GM18868 (cell line): ENCODE data around the gene LSM4.

ENCODE experiments used
- ATAC-seq: cut with Tn5 transposase; IDR thresholded peaks from one replicate; pipeline ENCODE4 v1.9.1; 2021; ENCODE audit warnings: mild to moderate bottlenecking, moderate library complexity; ENCODE audit not compliant: unreplicated experiment

LSM4 gene

GRCh38 chr19:18279266-18279515, 43.7 kb downstream of the LSM4 start:
- no peak for ATAC-seq

DNA sequence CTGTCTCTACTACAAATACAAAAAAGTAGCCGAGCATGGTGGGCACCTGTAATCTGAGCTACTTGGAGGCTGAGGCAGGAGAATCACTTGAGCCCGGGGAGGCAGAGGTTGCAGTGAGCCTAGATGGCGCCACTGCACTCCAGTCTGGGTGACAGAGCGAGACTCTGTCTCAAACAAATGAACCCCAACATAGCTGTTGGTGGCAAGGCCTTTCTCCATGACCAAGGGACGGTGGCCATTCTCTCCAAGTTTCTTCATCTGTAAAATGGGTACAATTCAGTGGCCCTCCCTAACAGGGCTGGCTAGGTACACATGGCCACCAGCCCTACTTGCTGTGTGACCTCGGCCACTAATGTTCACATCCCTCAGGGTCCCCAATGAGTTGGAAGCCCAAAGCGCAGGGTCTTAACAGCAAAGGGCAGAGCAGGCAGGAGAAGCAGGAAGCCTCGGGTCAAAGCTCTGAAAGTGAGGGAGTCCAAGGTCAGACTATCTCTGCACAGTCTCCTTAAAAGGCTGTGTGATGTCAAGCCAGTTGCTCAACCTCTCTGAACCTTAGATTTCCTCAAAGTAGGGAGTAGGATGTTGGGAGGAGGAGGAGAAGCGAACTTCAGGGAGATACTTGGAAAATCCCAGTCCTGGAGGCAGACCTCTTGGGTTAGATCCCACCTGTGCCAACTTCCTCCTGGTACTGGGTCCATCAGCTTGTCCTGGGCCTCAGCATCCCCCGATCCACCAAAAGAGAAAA, 44.2 kb downstream of the LSM4 start:
- ATAC-seq, result no peak

GRCh38 chr19:18274781-18275356, 48.0 kb downstream of the LSM4 start:
- no peak for ATAC-seq

GRCh38 chr19:18274219-18274780, 48.6 kb downstream of the LSM4 start, which contains the start of gene IQCN:
TSS of gene IQCN (minus strand) at chr19:18274452. CDS start at chr19:18269478, 4,974 bp downstream.
- no peak for ATAC-seq

DNA sequence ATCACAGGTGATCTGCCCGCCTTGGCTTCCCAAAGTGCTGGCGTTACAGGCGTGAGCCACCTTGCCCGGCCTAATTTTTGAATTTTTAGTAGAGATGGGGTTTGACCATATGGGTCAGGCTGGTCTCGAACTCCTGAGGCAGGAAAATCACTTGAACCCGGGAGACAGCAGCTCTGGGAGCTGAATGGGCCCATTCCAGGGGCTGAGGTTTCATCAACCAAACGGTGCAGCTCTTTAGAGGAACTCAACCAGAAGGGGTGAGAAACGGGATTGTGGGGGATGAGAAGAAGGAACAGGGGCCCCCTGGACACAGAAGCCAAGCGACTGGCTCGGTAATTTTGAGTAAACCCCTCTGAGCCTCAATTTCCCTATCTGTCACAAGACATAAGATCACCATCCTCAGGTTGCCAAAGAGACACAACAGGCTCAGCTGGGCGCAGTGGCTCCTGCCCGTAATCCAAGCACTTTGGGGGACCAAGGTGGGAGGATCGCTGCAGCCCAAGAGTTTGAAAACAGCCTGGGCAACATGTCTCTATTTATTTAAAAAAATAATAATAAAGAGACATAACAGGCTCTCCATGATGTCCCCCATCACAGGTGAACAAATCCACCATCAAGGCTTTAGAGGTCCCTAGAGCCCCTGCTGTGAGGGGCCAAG, 49.2 kb downstream of the LSM4 start:
- no peak for ATAC-seq

GRCh38 chr19:18271433-18271841, 51.4 kb downstream of the LSM4 start:
- ATAC-seq, result no peak

DNA sequence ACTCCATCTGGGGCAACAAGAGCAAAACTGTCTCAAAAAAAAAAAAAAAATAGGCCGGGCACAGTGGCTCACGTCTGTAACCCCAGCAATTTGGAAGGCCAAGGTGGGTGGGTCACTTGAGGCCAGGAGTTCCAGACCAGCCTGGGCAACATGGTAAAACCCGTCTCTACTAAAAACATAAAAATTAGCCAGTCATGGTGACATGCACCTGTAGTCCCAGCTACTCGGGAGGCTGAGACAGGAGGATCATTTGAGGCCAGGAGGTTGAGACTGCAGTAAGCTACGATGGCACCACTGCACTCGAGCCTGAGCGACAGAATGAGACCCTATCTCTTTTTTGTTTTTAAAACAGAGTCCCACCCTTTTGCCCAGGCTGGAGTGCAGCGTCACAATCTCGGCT, 52.5 kb downstream of the LSM4 start:
- no peak for ATAC-seq

DNA sequence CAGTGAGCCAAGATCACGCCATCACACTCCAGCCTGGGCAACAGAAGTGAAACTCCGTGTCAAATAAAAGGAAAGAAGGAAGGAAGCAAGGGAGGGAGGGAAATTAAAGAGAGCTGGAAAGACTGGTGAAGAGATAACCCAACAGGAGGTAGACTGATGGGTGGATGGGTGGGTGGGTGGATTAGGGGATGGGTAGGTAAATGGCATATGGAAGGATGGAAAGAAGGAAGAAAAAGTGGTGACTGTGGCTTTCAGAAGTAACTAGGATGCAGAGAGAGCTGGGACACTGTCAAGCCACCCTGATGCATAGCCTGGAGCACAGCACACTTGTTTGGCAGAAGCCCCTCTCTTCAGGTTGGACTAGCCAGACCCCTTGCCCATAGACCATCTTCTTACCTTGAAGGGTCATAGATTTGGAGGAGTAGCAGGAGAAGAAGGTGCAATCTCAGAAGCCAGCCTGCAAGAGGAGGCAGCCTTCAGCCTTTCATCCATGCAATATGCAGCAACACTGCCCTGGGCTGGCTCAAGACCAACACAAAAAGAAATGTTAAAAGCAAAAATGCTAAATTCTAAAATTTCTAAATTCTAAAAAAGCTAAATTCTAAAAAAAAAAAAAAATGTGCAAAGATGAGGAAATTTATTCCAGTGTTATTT, 53.7 kb downstream of the LSM4 start:
- no peak for ATAC-seq

GRCh38 chr19:18266771-18267686, 55.8 kb downstream of the LSM4 start:
- no peak for ATAC-seq

DNA sequence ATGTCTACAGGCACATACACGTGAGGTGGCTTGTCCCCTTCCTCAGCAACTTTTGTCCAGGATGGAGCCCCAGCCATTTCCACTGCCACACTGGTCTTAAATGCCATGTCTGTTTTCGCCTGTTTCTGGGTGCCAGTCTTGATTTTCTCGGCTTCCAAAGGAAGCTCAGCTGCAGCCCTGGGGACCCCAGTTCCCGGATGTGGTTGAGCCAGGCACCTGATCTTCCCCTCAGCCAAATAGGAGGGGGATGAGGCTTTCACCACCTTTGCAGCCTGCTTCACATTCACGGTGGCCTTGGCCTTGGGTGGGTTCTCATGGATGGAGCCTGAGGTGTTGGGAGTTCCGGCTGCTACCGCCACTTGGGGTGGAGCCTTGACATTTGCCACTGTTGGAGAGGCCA, 57.3 kb downstream of the LSM4 start:
- no peak for ATAC-seq

GRCh38 chr19:18264971-18265540, 57.8 kb downstream of the LSM4 start:
- ATAC-seq, result no peak

- no peak for ATAC-seq
These were observed 58.6 kb downstream of the LSM4 start for GRCh38 chr19:18264137-18264854.

DNA sequence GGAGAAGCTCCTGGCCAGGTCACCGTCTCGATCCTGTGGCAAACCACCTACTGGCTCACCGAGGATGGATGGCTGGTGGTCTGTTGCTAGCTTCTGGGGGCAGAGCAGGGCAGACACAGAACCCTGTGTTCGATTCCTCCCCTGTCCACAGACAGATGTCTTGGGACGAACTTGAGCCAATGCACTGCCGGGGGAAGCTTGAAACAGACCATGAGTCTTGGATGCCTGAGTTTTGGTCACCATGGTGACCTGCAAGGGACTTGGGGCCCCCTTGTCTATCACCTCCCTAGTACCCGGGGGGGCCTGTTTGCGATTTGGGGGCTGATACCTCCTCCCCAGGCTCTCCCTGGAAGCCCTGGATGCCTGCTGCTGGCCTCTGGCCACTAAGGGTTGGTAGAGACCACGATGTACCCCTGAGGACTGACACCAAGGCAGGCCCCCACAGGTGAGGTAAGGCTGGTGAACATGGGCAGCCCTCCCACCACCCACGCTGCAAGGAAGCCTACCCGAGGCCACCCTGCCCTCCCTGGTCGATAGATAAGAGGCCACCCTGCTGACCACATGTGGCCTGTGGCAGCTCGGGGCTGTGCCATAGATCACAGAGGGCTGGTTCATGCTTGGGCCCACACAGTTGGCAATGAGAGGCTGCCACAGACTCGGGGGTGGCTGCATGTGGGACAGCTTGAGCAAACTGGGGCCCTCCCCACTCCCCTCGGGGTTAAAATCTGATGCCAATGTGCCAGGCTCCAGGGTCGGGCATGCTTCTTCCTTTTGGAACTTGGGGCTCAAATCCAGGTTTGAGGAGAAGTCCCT, 59.3 kb downstream of the LSM4 start:
- no peak for ATAC-seq

DNA sequence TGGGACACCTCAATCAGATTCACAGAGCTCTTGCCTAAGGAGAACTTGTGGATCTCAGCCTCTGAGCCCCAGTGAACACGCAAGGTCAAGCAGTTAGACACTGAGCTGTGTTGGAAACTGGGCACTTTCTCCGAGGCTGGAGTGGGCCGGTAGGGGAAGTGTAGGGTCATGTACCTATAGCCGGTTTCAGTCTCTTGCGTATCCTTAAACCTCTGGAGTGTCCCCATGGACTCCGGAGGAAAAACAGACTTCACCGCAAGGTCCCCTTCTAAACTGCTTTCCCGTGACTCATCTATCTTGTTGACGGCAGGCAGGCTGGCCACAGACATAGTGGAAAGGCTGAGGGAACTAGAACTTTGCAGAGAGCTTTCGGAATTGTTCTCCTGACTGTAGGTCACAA, 60.0 kb downstream of the LSM4 start:
- no peak for ATAC-seq

GRCh38 chr19:18262144-18262543, 60.7 kb downstream of the LSM4 start:
- ATAC-seq, result no peak

DNA sequence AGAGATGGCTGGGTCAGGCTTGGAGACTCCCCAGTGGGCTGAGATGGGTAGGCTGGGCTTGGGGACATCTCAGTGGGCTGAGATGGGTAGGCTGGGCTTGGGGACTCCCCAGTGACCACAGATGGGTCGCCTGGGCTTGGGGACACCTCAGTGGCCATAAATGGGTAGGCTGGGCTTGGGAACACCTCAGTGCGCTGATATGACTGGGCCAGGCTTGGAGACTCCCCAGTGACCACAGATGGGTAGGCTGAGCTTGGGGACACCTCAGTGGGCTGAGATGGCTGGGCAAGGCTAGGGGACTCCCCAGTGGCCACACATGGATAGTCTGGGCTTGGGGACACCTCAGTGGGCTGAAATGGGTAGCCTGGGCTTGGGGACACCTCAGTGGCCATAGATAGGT, 61.4 kb downstream of the LSM4 start:
- ATAC-seq, result no peak

DNA sequence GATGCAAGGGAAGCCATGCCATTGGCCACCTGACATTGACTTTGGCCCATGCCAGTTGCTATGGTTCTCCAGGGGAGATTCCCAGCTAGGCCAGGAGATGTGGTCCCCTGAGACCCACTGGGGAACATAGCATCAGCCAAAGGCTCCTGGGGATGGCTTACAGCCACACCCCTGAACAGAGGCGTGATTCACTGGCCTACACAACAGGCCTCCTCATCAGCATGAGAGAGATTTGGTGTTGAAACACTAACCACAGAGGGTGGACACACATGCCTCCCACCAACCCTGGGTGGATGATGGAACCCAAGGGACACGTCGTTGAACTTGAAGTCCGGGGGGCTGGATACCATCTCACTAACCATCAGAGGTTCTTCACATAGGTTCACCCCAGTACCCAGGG, 63.0 kb downstream of the LSM4 start:
- ATAC-seq, result no peak

GRCh38 chr19:18257503-18258470, 65.1 kb downstream of the LSM4 start:
- no peak for ATAC-seq
